B cell (primary cell): ENCODE results near the gene KRT34. TPM values are rescaled to one million over a fixed set of nuclear protein-coding genes. Genes with fewer than 3 reads are reported as not detected.
"Not testable (repeated sequence)": the region's sequence is repeated elsewhere in the genome, so short reads cannot be mapped to it uniquely, and the experiment has no call there.

Source experiments
- ATAC-seq: fragments of 200-7000 bp; cut with Tn5 transposase; one replicate; pipeline ENCODE4 v1.10.0; 2021; ENCODE audit warnings: low read depth, mild to moderate bottlenecking, moderate number of reproducible peaks, moderate library complexity
- CTCF ChIA-PET: fragments of 350-600 bp; sonication (Branson Sonifier 250); formaldehyde crosslinking; loops from one replicate; lab custom pipeline; 2021; ENCODE audit warnings: antibody characterized with exemption, inconsistent platforms; lab: Charles Lee
- POLR2A ChIA-PET: fragments of 350-600 bp; sonication (Branson Sonifier 250); formaldehyde crosslinking; loops from one replicate; lab custom pipeline; 2021; ENCODE audit warnings: antibody characterized with exemption; lab: Charles Lee
- DNase-seq: peaks from one replicate; pipeline ENCODE4 v3.0.0; 2013
- H2AFZ ChIP-seq: 2 replicates; pipeline ENCODE4 v1.6.1; 2012; ENCODE audit warnings: mild to moderate bottlenecking, low read depth, low read length; ENCODE audit not compliant: insufficient read depth, poor library complexity, severe bottlenecking
- H3K27ac ChIP-seq, 2 donors: 1 replicate in 1 of 2; 2 replicates in 1 of 2; pipeline ENCODE4 v1.5.1; 2012 to 2013; ENCODE audit warnings: low read length in 2 of 2, mild to moderate bottlenecking in 2 of 2, moderate library complexity in 1 of 2
- H3K27me3 ChIP-seq, 4 experiments: fragments of 200-600 bp in 1 of 4; sonication (generic) in 1 of 4; replicated peaks in 1 of 4; 1 replicate in 2 of 4; 2 replicates in 2 of 4; pipeline versions ENCODE4 v1.6.1 to v1.7.0; 2013 to 2016; ENCODE audit warnings: low read length in 3 of 4, mild to moderate bottlenecking in 2 of 4, mixed read lengths in 1 of 4, moderate library complexity in 1 of 4; ENCODE audit not compliant: insufficient read depth in 4 of 4, control insufficient read depth in 3 of 4; ENCODE audit errors: control extremely low read depth in 1 of 4
- H3K36me3 ChIP-seq, 2 experiments: replicated peaks in 1 of 2; 1 replicate in 1 of 2; 2 replicates in 1 of 2; pipeline versions ENCODE4 v1.6.1 to v1.7.1; 2013; ENCODE audit warnings: low read length in 1 of 2; ENCODE audit not compliant: insufficient read depth in 2 of 2, control insufficient read depth in 1 of 2; ENCODE audit errors: control extremely low read depth in 1 of 2, extremely low read depth in 1 of 2
- H3K4me1 ChIP-seq, 2 donors: fragments of 200-600 bp in 1 of 2; sonication (generic) in 1 of 2; 1 replicate in 1 of 2; 2 replicates in 1 of 2; pipeline versions ENCODE4 v1.5.1 to v1.6.1; 2013 to 2017; ENCODE audit warnings: low read length in 2 of 2; ENCODE audit not compliant: control insufficient read depth in 2 of 2, insufficient read depth in 2 of 2
- H3K4me2 ChIP-seq: replicated peaks from 2 replicates; pipeline ENCODE3; 2012; ENCODE audit warnings: mild to moderate bottlenecking, low read depth, low read length; ENCODE audit not compliant: poor library complexity, severe bottlenecking
- H3K4me3 ChIP-seq, 5 experiments: fragments of 200-600 bp in 1 of 5; sonication (generic) in 1 of 5; 1 replicate in 3 of 5; 2 replicates in 2 of 5; pipeline versions ENCODE4 v1.5.1 to v1.7.0; 2011 to 2016; ENCODE audit warnings: low read length in 4 of 5, mild to moderate bottlenecking in 4 of 5, low read depth in 2 of 5, control low read depth in 1 of 5, moderate library complexity in 1 of 5; ENCODE audit not compliant: insufficient read depth in 1 of 5; ENCODE audit errors: control extremely low read depth in 1 of 5, extremely low read depth in 1 of 5
- H3K79me2 ChIP-seq: fragments of 200-600 bp; sonication (generic); one replicate; pipeline ENCODE4 v1.6.0; 2016; ENCODE audit warnings: low read length; ENCODE audit not compliant: control insufficient read depth, insufficient read depth
- H3K9ac ChIP-seq: fragments of 200-600 bp; sonication (generic); 2 replicates; pipeline ENCODE4 v1.6.1; 2017; ENCODE audit warnings: mild to moderate bottlenecking, low read length, moderate library complexity
- H3K9me3 ChIP-seq, 3 donors: one replicate each; pipeline versions ENCODE4 v1.6.1 to v1.7.1; 2013; ENCODE audit warnings: low read length in 2 of 3; ENCODE audit not compliant: control insufficient read depth in 2 of 3, insufficient read depth in 1 of 3; ENCODE audit errors: control extremely low read depth in 1 of 3
- H4K20me1 ChIP-seq: 2 replicates; pipeline ENCODE4 v1.6.0; 2012; ENCODE audit warnings: mild to moderate bottlenecking, low read length; ENCODE audit not compliant: insufficient read depth, control insufficient read depth, poor library complexity, severe bottlenecking
- H3K27ac Mint-ChIP-seq: one replicate; pipeline ENCODE4 v1.8.0; 2021; ENCODE audit warnings: mixed read lengths
- H3K27me3 Mint-ChIP-seq: one replicate; pipeline ENCODE4 v1.8.0; 2021; ENCODE audit warnings: mixed read lengths
- H3K4me1 Mint-ChIP-seq: one replicate; pipeline ENCODE4 v1.8.0; 2021; ENCODE audit warnings: mixed read lengths
- H3K4me3 Mint-ChIP-seq: one replicate; pipeline ENCODE4 v1.8.0; 2021; ENCODE audit warnings: mixed read lengths
- H3K9me3 Mint-ChIP-seq: one replicate; pipeline ENCODE4 v1.8.0; 2022; ENCODE audit warnings: mixed read lengths; ENCODE audit not compliant: insufficient read depth
- EZH2 ChIP-seq: IDR thresholded peaks from 2 replicates; pipeline ENCODE4 v1.6.1; 2012; ENCODE audit warnings: borderline replicate concordance, low read depth, mild to moderate bottlenecking, moderate library complexity, low read length; ENCODE audit not compliant: insufficient read depth, poor library complexity, severe bottlenecking
- WGBS: methylation state at CpG from one replicate; pipeline ENCODE4 v1.1.5; 2013; ENCODE audit warnings: missing lambda C conversion rate; ENCODE audit not compliant: insufficient coverage; 5-methylcytosine and 5-hydroxymethylcytosine counted together
- intact Hi-C: fragments of 100-400 bp; cut with micrococcal nuclease; formaldehyde crosslinking; loops from one replicate; pipeline ENCODE4 v1.10.0; 2022
- polyA plus RNA-seq: library from polyadenylated mRNA; depleted of rRNA; stranded (reverse); fragments of >200 nt; gene quantifications from 2 replicates; pipeline ENCODE4 v1.2.3, GENCODE V29; 2012
- total RNA-seq, 2 donors: library from RNA; stranded (reverse); fragments of 120-200 nt in 1 of 2; gene quantifications; 1 replicate in 1 of 2; 2 replicates in 1 of 2; pipeline versions ENCODE4 v1.2.3 to v1.2.4, GENCODE V29; 2013 to 2022
- TF ChIP-seq, protein P1 (sequence below): fragments of 200-600 bp; IDR thresholded peaks from one replicate; pipeline ENCODE4 v1.8.0; 2022; ENCODE audit warnings: antibody characterized with exemption, mild to moderate bottlenecking

Gene KRT34
- total and polyA plus RNA-seq, 2 donors (not counting 1 experiment from before 2014, with no cell fraction given), result not detected

DNA sequence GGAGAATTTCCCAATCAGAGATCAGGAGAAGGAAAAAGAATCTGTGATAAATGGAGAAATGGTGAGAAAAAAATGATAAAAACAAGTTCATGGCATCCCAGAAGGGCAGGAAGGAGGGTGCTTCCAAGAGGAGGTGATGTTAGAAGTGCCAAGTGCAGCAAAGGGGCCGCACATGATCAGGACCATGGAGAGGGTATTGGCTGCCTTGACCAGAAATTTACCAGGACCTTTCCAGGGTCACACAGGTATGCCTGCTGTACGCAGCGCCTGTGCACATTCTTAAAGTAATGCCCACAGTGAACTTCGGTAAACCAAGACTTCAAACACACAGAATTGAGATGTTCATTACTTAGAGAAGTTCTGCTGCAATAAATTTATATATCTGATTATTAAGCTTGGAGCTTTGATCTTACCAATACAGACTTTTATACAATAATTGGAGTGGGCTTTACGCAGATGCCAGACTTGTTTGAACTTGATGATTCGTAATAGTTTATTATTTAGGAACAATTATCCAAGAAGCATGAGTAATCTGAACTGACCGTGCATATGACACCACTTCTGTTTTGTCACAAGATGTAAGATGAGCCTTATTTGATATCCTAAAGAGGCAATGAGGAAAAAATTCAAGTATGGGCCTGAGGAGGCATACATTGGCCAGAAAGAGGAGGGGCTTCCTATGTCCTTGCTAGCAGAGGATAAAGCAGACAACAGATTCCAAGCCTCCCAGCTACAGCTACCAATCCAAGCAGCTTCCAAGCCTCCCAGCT lies 29.3 kb downstream of the KRT34 start:
- H3K27ac Mint-ChIP-seq, result no peak overlapping the region
- Histone ChIP-seq H3K79me2 (no peaks in the 10 kb centered on the region), H3K4me3 (no peak overlapping the region), H3K27me3 (peaks cover 0 to 7% (median 0%) of the 10 kb centered on the region in 4 experiments), H2AFZ (no peak overlapping the region), H4K20me1 (no peaks in the 10 kb centered on the region), H3K9me3 (no peaks in the 10 kb centered on the region), H3K27ac (no peak overlapping the region), H3K4me1 (no peaks in the 10 kb centered on the region), H3K4me2 (no peak overlapping the region), H3K36me3 (no peaks in the 10 kb centered on the region), H3K9ac (no peak overlapping the region)
- no peaks in the 10 kb centered on the region for H3K4me1 Mint-ChIP-seq
- ATAC-seq (no peak), DNase-seq (no peak)
- H3K4me3 Mint-ChIP-seq, result no peak overlapping the region
- POLR2A ChIA-PET, result no interaction called here
- peaks cover 36% of the 10 kb centered on the region for H3K27me3 Mint-ChIP-seq
- intact Hi-C loops, result no loop called here
- CTCF ChIA-PET, result no interaction called here
- TF ChIP-seq EZH2, result no peak
- TF ChIP-seq, protein P1, sequence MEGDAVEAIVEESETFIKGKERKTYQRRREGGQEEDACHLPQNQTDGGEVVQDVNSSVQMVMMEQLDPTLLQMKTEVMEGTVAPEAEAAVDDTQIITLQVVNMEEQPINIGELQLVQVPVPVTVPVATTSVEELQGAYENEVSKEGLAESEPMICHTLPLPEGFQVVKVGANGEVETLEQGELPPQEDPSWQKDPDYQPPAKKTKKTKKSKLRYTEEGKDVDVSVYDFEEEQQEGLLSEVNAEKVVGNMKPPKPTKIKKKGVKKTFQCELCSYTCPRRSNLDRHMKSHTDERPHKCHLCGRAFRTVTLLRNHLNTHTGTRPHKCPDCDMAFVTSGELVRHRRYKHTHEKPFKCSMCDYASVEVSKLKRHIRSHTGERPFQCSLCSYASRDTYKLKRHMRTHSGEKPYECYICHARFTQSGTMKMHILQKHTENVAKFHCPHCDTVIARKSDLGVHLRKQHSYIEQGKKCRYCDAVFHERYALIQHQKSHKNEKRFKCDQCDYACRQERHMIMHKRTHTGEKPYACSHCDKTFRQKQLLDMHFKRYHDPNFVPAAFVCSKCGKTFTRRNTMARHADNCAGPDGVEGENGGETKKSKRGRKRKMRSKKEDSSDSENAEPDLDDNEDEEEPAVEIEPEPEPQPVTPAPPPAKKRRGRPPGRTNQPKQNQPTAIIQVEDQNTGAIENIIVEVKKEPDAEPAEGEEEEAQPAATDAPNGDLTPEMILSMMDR, result no peak
- WGBS, result 95% methylated on average over 2 of the region's 7 CpGs
- H3K9me3 Mint-ChIP-seq, result peaks cover 3% of the 10 kb centered on the region

DNA sequence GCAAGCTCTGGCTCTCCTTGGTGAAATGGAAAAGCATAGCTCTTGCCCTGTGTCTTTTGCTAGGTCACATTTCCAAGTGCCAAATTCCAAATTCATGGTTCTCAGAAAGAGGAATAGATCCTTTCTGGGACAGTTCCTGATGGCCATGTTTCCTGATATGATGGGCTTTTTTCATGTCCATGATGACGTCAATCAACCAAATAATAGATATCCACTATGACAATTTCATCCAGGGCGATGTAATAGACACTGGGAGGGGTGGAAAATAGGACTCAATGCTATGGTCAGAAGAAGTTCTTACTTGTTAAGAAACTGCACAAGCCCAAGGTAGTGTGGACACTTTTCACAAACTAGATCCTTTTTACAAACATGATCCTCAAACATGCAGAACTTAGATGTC lies 30.9 kb downstream of the KRT34 start:
- Histone ChIP-seq H3K27me3 (peaks cover 0 to 7% (median 0%) of the 10 kb centered on the region in 4 experiments), H3K4me2 (no peak overlapping the region), H2AFZ (no peak overlapping the region), H3K79me2 (no peaks in the 10 kb centered on the region), H3K9ac (no peak overlapping the region), H3K36me3 (no peaks in the 10 kb centered on the region), H3K9me3 (no peaks in the 10 kb centered on the region), H3K27ac (no peak overlapping the region), H3K4me3 (no peak overlapping the region), H3K4me1 (no peaks in the 10 kb centered on the region), H4K20me1 (no peaks in the 10 kb centered on the region)
- no peak overlapping the region for H3K4me3 Mint-ChIP-seq
- no peak for DNase-seq
- peaks cover 27% of the 10 kb centered on the region for H3K27me3 Mint-ChIP-seq
- no peak for TF ChIP-seq EZH2
- TF ChIP-seq, protein P1, result no peak
- H3K9me3 Mint-ChIP-seq, result peaks cover under 1% of the 10 kb centered on the region
- no peak for ATAC-seq
- ChIA-PET CTCF (no interaction called here), POLR2A (no interaction called here)
- WGBS, result no CpG with 5 or more reads among the region's 2 CpGs
- no peak overlapping the region for H3K27ac Mint-ChIP-seq
- no peaks in the 10 kb centered on the region for H3K4me1 Mint-ChIP-seq
- intact Hi-C loops, result no loop called here

DNA sequence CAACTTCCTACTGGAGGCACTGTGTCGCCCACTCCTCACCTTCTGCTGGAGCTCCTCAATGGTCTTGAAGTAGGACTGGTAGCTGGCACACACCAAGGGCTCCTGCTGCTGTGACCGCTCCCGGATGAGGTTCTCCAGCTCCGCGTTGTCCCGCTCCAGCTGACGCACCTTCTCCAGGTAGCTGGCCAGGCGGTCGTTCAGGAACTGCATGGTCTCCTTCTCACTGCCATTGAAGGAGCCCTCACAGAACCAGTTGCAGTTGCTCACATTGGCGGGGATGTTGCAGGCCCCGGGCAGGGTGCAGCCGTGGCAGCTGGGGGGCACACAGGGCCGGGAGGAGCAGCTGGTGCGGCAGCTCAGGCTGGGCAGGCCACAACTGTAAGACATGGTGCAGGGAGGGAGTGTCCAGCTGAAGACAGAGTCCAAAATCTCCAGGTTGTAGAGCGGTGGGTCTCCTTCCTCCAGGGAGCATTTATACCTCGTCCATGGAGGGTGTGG lies 31.7 kb downstream of the KRT34 start, which contains the start of gene KRT33A:
KRT33A (minus strand) TSS at position 448 of the 498 bp plus-strand sequence; CDS start at position 387, 61 bp downstream.
- ATAC-seq, H3K36me3 ChIP-seq, H3K27ac ChIP-seq, H3K27ac Mint-ChIP-seq, CTCF ChIA-PET, POLR2A ChIA-PET, H3K4me1 ChIP-seq, intact Hi-C loops, H3K4me3 ChIP-seq, H2AFZ ChIP-seq, H3K9me3 Mint-ChIP-seq, H3K4me3 Mint-ChIP-seq, H3K79me2 ChIP-seq, H4K20me1 ChIP-seq, H3K9ac ChIP-seq, DNase-seq, H3K27me3 ChIP-seq, H3K4me1 Mint-ChIP-seq, H3K4me2 ChIP-seq, H3K9me3 ChIP-seq: not testable (repeated sequence)
- whole genome bisulfite sequencing, result 99% methylated on average over 14 of the region's 16 CpGs
- H3K27me3 Mint-ChIP-seq, result peaks cover 23% of the 10 kb centered on the region
